Small intestine (tissue), 16 donors: ENCODE data around the gene GARNL3. TPM values are rescaled to one million over a fixed set of nuclear protein-coding genes. Genes with fewer than 3 reads are reported as not detected.

Experiments
- DNase-seq, 2 donors: peaks; one replicate each; pipeline versions ENCODE4 v3.0.0 to v3.0.0-alpha.2; 2013
- FAIRE-seq: peaks from 2 replicates; lab custom pipeline; 2012; peaks lifted over from hg19 to GRCh38; lab: Jason Lieb, UNC
- H3K27ac ChIP-seq, 3 donors: one replicate each; pipeline ENCODE4 v1.5.1; 2013; ENCODE audit warnings: low read length in 2 of 3, mild to moderate bottlenecking in 2 of 3, control low read depth in 1 of 3, inconsistent platforms in 1 of 3, low read depth in 1 of 3, moderate library complexity in 1 of 3
- H3K27me3 ChIP-seq, 3 donors: one replicate each; pipeline ENCODE4 v1.6.1; 2013; ENCODE audit warnings: low read length in 3 of 3, inconsistent platforms in 1 of 3; ENCODE audit not compliant: control insufficient read depth in 3 of 3, insufficient read depth in 3 of 3
- H3K36me3 ChIP-seq, 3 donors: one replicate each; pipeline ENCODE4 v1.6.1; 2013; ENCODE audit warnings: low read length in 3 of 3, inconsistent platforms in 1 of 3, low read depth in 1 of 3, mild to moderate bottlenecking in 1 of 3, moderate library complexity in 1 of 3; ENCODE audit not compliant: control insufficient read depth in 3 of 3, insufficient read depth in 2 of 3
- H3K4me1 ChIP-seq, 3 donors: one replicate each; pipeline ENCODE4 v1.6.1; 2013; ENCODE audit warnings: low read length in 2 of 3, inconsistent platforms in 1 of 3, low read depth in 1 of 3, mild to moderate bottlenecking in 1 of 3, moderate library complexity in 1 of 3; ENCODE audit not compliant: control insufficient read depth in 3 of 3, insufficient read depth in 2 of 3
- H3K4me3 ChIP-seq, 3 donors: one replicate each; pipeline ENCODE4 v1.5.1; 2013; ENCODE audit warnings: low read length in 3 of 3, control low read depth in 1 of 3, inconsistent platforms in 1 of 3, low read depth in 1 of 3, mild to moderate bottlenecking in 1 of 3, moderate library complexity in 1 of 3
- H3K9me3 ChIP-seq, 2 donors: one replicate each; pipeline ENCODE4 v1.6.1; 2013; ENCODE audit warnings: low read depth in 1 of 2, low read length in 1 of 2; ENCODE audit not compliant: control insufficient read depth in 2 of 2, insufficient read depth in 1 of 2
- WGBS, 3 donors: extraction: QIAGEN DNeasy Blood & Tissue Kit; methylation state at CpG; one replicate each; pipeline ENCODE4 v1.1.7; 2013; 5-methylcytosine and 5-hydroxymethylcytosine counted together
- long read RNA-seq, 10 donors: transcript quantifications; one replicate each; lab custom pipeline, GENCODE V29; 2026
- polyA plus RNA-seq, 4 donors: library from polyadenylated mRNA; stranded (reverse) in 3 of 4; unstranded in 1 of 4; fragments of 200-250 nt in 3 of 4; fragments of 120-200 nt in 1 of 4; gene quantifications; one replicate each; pipeline versions ENCODE4 v1.2.1 to v1.2.3, GENCODE V29; 2013
- donor health status: healthy with polysubstance abuse.
- donor health status: control.
- donor health status: control.
- donor health status: Bipolar disorder and iron deficiency.
- donor health status: healthy.

Gene GARNL3, protein sequence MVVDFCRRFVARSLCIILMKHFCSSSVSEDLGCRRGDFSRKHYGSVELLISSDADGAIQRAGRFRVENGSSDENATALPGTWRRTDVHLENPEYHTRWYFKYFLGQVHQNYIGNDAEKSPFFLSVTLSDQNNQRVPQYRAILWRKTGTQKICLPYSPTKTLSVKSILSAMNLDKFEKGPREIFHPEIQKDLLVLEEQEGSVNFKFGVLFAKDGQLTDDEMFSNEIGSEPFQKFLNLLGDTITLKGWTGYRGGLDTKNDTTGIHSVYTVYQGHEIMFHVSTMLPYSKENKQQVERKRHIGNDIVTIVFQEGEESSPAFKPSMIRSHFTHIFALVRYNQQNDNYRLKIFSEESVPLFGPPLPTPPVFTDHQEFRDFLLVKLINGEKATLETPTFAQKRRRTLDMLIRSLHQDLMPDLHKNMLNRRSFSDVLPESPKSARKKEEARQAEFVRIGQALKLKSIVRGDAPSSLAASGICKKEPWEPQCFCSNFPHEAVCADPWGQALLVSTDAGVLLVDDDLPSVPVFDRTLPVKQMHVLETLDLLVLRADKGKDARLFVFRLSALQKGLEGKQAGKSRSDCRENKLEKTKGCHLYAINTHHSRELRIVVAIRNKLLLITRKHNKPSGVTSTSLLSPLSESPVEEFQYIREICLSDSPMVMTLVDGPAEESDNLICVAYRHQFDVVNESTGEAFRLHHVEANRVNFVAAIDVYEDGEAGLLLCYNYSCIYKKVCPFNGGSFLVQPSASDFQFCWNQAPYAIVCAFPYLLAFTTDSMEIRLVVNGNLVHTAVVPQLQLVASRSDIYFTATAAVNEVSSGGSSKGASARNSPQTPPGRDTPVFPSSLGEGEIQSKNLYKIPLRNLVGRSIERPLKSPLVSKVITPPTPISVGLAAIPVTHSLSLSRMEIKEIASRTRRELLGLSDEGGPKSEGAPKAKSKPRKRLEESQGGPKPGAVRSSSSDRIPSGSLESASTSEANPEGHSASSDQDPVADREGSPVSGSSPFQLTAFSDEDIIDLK
- 10 to 100 TPM in 1 of 4 donors, 1 to 10 TPM in 3; 1.6 to 11.3 (median 3.5) TPM for polyA plus RNA-seq
- long read RNA-seq, donor 1, partial matches to known transcripts, result 16,857 of 17,509 reads
- long read RNA-seq, donor 1, other reads (novel, unspliced or antisense), result 651 of 17,509 reads
- long read RNA-seq, donor 2, result 0 reads
- long read RNA-seq, donor 3, partial matches to known transcripts, result 0 of 1 reads
- long read RNA-seq, donor 3, other reads (novel, unspliced or antisense), result 0 of 1 reads
- long read RNA-seq, donor 4, result 0 reads
- long read RNA-seq, donor 5, partial matches to known transcripts, result 4,355 of 4,445 reads
- long read RNA-seq, donor 5, other reads (novel, unspliced or antisense), result 89 of 4,445 reads
- long read RNA-seq, donor 6, result 0 reads
- long read RNA-seq, donor 7, result 0 reads
- long read RNA-seq, donor 8, result 0 reads
- long read RNA-seq, donor 9, partial matches to known transcripts, result 0 of 1 reads
- long read RNA-seq, donor 9, other reads (novel, unspliced or antisense), result 0 of 1 reads
- long read RNA-seq, donor 10, partial matches to known transcripts, result 7,355 of 7,665 reads
- long read RNA-seq, donor 10, other reads (novel, unspliced or antisense), result 308 of 7,665 reads

DNA sequence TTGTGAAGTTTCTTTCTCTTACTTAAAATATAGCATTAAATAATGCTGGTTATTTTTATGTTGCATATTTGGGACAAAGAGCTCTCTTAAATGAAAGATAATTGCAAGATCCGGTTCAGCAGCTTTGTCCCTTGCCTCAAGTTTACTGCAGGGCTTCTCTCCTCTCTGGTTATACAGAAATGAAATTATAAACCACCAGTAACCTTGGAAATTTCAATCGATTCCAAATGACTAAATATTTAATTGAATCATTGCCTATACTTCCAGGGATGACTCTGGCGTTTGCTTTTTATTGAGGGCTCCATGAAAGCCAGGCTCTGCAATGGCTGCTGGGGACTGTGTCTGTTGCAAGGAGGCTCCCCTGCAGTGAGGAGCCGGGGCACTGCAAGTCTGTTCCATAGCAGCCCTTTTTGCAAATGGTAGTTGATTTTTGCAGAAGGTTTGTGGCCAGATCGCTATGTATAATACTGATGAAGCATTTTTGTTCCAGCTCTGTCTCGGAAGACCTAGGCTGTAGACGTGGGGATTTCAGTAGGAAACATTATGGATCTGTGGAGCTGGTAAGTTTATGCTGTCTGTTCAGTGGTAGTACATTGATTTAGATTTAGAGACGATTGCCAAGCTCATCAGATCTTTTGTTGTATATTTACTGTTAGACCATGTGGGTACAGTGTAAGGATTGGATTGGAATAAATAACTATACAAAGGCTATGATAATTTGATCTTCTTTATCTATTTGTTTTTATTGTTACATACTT, at the start of gene GARNL3:
Gene GARNL3, plus strand, starts transcription at position 313 of the 758 bp plus-strand sequence. Its CDS starts 104 bp downstream, at position 417.
- 63 to 75% (median 71%) methylated on average over 8 of the region's 8 CpGs for WGBS, 3 donors
- peaks cover 0 to 10% (median 0%) of the 10 kb centered on the region in 3 donors for H3K36me3 ChIP-seq
- H3K4me1 ChIP-seq, result no peaks in the 10 kb centered on the region
- no peak for DNase-seq
- no peaks in the 10 kb centered on the region for H3K27me3 ChIP-seq
- H3K27ac ChIP-seq, result no peak within 1 kb of the TSS
- FAIRE-seq, result no peak
- no peak within 1 kb of the TSS for H3K4me3 ChIP-seq
- no peaks in the 10 kb centered on the region for H3K9me3 ChIP-seq

DNA sequence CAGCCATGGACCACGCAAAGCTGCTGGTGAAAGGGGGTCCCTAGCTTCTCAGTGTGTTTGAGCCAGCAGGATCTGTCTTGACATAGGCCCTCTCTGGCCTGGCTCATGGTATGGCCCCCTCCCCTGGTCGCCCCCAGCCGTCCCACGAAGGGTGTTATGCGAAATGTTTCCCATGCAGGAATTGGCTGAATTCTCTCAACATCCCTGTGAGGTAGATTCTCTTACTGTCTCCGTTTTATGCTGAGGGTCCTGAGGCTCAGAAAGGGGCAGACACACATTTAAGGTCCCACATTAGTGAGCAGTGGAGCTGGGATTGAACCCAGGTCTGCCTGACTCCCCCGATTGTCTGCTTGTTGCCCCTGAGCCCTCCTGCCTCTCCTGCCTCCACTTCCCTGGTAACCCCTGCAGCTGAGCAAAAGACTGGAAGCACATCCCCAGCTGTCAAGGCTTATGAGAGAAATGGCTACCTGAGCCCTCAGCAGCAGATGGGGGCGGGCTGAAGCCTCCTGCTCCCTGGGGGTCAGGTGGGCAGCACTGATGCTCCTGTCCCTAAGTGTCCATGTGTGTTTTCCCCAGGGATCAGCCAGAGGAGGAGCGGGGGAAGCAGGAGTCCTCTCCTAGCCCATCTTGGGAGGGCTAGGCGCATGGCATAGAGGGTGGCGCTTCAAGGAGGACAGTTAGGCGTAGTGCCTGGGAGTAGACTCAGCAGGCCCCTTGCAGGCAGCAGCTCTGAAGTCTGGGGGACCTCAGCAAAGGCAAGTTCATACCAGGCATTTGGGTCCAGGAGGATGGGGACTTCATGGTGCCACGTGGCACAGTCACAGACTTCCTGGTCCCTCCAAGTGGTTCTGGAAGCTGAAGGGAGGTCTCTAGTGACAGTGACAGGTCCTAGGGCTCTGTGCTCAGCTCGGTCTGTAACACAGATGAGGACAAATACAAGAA, 49.0 kb upstream of the GARNL3 start:
- DNase-seq (no peak), FAIRE-seq (no peak)
- Histone ChIP-seq H3K4me3 (no peak overlapping the region), H3K4me1 (no peaks in the 10 kb centered on the region), H3K36me3 (peaks cover 0 to 59% (median 5%) of the 10 kb centered on the region in 3 donors), H3K9me3 (no peaks in the 10 kb centered on the region), H3K27me3 (no peaks in the 10 kb centered on the region), H3K27ac (no peak overlapping the region)
- WGBS, 3 donors, result 91 to 94% (median 92%) methylated on average over 14 of the region's 14 CpGs

DNA sequence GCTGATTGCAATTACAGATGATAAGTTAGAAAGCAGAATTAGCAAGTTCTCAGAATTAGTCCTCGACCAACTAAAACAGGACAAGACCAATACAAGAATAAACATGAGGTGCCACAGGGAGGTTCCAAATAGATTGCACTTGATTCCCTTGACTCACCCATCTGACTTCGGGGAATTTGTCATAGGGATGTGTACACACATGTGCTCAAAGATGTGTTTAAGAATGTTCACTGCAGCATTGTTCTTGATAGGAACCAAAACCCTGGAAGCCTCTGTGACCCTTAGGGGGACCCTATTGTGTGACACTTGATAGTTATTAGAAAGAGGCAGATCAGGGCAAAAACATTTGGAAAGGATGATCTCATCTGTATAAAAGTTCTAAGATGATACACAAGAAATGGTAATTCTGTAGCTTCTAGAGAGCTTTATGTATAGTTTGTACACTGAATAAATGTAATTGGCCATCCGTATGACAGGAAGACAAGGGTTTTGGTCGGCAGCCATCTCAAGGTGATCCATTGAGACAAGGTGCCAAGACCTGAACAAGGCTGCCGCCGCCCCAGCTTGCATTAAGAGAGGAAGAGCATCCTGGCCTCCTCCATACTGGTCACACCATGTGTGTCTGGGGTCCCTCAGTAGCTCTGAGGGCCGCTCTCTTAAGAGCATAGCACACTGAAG, 48.2 kb upstream of the GARNL3 start:
- H3K36me3 ChIP-seq, result peaks cover 0 to 56% (median 5%) of the 10 kb centered on the region in 3 donors
- no peak for DNase-seq
- H3K27me3 ChIP-seq, result no peaks in the 10 kb centered on the region
- H3K27ac ChIP-seq, result no peak overlapping the region
- H3K4me1 ChIP-seq, result no peaks in the 10 kb centered on the region
- WGBS, 3 donors, result 89 to 90% (median 90%) methylated on average over 7 of the region's 7 CpGs
- FAIRE-seq, result no peak
- no peaks in the 10 kb centered on the region for H3K9me3 ChIP-seq
- H3K4me3 ChIP-seq, result no peak overlapping the region

DNA sequence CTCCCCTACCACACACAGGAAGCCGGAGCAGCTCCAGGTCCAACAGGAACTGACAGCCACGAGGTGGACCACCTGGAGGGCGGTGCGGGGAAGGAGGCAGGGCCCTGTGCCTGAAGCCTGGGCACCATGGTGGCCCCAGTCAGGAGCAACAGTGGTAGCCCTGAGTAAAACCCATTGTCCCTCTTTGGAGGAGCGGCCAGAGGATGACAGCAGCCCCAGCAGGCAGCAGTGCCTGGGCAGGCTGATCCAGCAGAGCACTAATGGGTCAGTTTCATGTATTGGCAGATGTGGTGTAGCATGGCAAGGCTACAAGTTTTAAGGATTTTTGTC, 47.7 kb upstream of the GARNL3 start:
- Histone ChIP-seq H3K4me1 (no peaks in the 10 kb centered on the region), H3K9me3 (no peaks in the 10 kb centered on the region), H3K27me3 (no peaks in the 10 kb centered on the region), H3K36me3 (peaks cover 0 to 51% (median 5%) of the 10 kb centered on the region in 3 donors), H3K27ac (no peak overlapping the region), H3K4me3 (no peak overlapping the region)
- FAIRE-seq (no peak), DNase-seq (no peak)
- 84 to 92% (median 85%) methylated on average over 4 to 5 of the region's 5 CpGs for WGBS, 3 donors

DNA sequence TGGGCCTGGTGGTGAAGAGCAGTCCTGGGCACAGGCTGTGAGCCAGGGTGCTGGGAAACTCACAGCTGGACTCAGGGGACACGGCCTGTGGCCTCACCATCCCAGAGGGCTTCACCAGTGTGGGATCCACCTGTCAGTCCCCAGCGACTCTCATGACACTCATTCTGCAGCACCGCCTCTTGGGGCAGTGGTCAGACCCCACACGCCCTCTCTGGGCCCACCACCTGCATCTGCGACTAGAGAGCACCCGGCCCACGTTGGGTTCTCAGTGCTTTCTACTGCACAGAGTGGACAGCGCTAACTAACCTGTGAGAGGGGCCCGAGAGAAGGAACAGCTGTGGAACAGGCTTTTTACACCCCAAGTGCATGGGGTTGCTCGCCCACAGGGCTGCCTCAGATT, 45.8 kb upstream of the GARNL3 start:
- FAIRE-seq (no peak), DNase-seq (no peak)
- WGBS, 3 donors, result 90 to 92% (median 91%) methylated on average over 10 of the region's 10 CpGs

DNA sequence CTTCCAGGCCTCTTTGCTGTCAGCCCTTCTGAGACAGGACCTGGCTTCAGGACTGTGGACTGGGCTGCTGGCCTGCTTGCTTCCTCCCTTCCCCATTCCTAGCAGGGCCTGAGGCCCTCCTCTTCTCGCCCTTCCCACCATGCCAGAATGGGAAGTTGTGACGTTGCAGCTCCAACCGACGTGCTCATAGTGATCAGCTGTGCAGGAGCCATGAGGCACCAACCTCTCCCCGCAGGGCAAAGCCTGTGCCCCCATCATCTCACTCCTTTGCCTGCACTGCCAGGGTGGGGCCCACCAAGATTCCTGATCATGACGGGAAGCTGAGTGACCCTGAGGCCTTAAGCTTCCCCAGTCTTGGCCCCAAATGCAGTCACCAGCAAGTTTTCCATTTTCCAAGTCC, 45.1 kb upstream of the GARNL3 start:
- peaks cover 0 to 2% (median 0%) of the 10 kb centered on the region in 3 donors for H3K4me1 ChIP-seq
- FAIRE-seq (no peak), DNase-seq (no peak)
- H3K27me3 ChIP-seq, result no peaks in the 10 kb centered on the region
- WGBS, 3 donors, result 78 to 90% (median 89%) methylated on average over 6 of the region's 6 CpGs
- H3K9me3 ChIP-seq, result no peaks in the 10 kb centered on the region
- H3K36me3 ChIP-seq, result peaks cover 0 to 38% (median 3%) of the 10 kb centered on the region in 3 donors
- no peak overlapping the region for H3K4me3 ChIP-seq
- H3K27ac ChIP-seq, result no peak overlapping the region

More for the DNA sequence above, 45.8 kb upstream of the GARNL3 start:
- Histone ChIP-seq H3K9me3 (no peaks in the 10 kb centered on the region), H3K4me3 (no peak overlapping the region), H3K27me3 (no peaks in the 10 kb centered on the region), H3K27ac (no peak overlapping the region), H3K4me1 (no peaks in the 10 kb centered on the region), H3K36me3 (peaks cover 0 to 38% (median 5%) of the 10 kb centered on the region in 3 donors)
